Stimulated activated CD8-positive, alpha-beta memory T cell treated with anti-CD3 and anti-CD28 coated beads, Interleukin-15, amount 100 ng/mL, for 4 hours (primary cell): ENCODE measurements around the gene CCDC73.
"Not testable (repeated sequence)": the region's sequence is repeated elsewhere in the genome, so short reads cannot be mapped to it uniquely, and the experiment has no call there.

Source experiments
- DNase-seq, 2 donors: peaks; one replicate each; pipeline ENCODE4 v3.0.0-alpha.2; 2020; ENCODE audit warnings: low read depth in 2 of 2

Gene CCDC73

GRCh38 chr11:32796425-32796824 is 2.0 kb upstream of the CCDC73 start:
- DNase-seq, result no peak

- DNase-seq, result peak; percentile 17 to 21
Measured at GRCh38 chr11:32792948-32793475, 1.4 kb downstream of the CCDC73 start.

GRCh38 chr11:32792111-32792947 is 2.1 kb downstream of the CCDC73 start:
- no peak for DNase-seq

GRCh38 chr11:32790916-32791315 is 3.5 kb downstream of the CCDC73 start:
- DNase-seq, result no peak

- no peak for DNase-seq
Measured at GRCh38 chr11:32786811-32787210, 7.7 kb downstream of the CCDC73 start.

- DNase-seq, result no peak
Measured at GRCh38 chr11:32785262-32785661, 9.2 kb downstream of the CCDC73 start.

GRCh38 chr11:32781721-32782120 is 12.7 kb downstream of the CCDC73 start:
- no peak for DNase-seq

- DNase-seq, result not testable (repeated sequence)
Measured at GRCh38 chr11:32780839-32781238, 13.6 kb downstream of the CCDC73 start.

- DNase-seq, result no peak
Measured at GRCh38 chr11:32779136-32779535, 15.3 kb downstream of the CCDC73 start.

GRCh38 chr11:32775908-32776307 is 18.6 kb downstream of the CCDC73 start:
- no peak for DNase-seq

- no peak for DNase-seq
Measured at GRCh38 chr11:32774081-32774480, 20.4 kb downstream of the CCDC73 start.

- no peak for DNase-seq
Measured at GRCh38 chr11:32772731-32773130, 21.7 kb downstream of the CCDC73 start.

GRCh38 chr11:32761774-32762173 is 32.7 kb downstream of the CCDC73 start:
- not testable (repeated sequence) for DNase-seq

GRCh38 chr11:32758291-32758690 is 36.2 kb downstream of the CCDC73 start:
- no peak for DNase-seq

GRCh38 chr11:32753181-32753580 is 41.3 kb downstream of the CCDC73 start:
- DNase-seq, result not testable (repeated sequence)

GRCh38 chr11:32752001-32752400 is 42.5 kb downstream of the CCDC73 start:
- no peak for DNase-seq

- DNase-seq, result no peak
Measured at GRCh38 chr11:32751381-32751780, 43.1 kb downstream of the CCDC73 start.

- DNase-seq, result no peak
Measured at GRCh38 chr11:32729976-32730375, 64.5 kb downstream of the CCDC73 start.

GRCh38 chr11:32723332-32723731 is 71.1 kb downstream of the CCDC73 start:
- no peak for DNase-seq

GRCh38 chr11:32722255-32722654 is 72.2 kb downstream of the CCDC73 start:
- DNase-seq, result no peak

- DNase-seq, result no peak
Measured at GRCh38 chr11:32713496-32713895, 81.0 kb downstream of the CCDC73 start.

GRCh38 chr11:32708978-32709377 is 85.5 kb downstream of the CCDC73 start:
- not testable (repeated sequence) for DNase-seq

- DNase-seq, result no peak
Measured at GRCh38 chr11:32706985-32707741, 87.3 kb downstream of the CCDC73 start.
